ENCODE measurements around the gene TRIM38.
"Not testable (repeated sequence)": the region's sequence is repeated elsewhere in the genome, so short reads cannot be mapped to it uniquely, and the experiment has no call there.

The TRIM38 gene

DNA sequence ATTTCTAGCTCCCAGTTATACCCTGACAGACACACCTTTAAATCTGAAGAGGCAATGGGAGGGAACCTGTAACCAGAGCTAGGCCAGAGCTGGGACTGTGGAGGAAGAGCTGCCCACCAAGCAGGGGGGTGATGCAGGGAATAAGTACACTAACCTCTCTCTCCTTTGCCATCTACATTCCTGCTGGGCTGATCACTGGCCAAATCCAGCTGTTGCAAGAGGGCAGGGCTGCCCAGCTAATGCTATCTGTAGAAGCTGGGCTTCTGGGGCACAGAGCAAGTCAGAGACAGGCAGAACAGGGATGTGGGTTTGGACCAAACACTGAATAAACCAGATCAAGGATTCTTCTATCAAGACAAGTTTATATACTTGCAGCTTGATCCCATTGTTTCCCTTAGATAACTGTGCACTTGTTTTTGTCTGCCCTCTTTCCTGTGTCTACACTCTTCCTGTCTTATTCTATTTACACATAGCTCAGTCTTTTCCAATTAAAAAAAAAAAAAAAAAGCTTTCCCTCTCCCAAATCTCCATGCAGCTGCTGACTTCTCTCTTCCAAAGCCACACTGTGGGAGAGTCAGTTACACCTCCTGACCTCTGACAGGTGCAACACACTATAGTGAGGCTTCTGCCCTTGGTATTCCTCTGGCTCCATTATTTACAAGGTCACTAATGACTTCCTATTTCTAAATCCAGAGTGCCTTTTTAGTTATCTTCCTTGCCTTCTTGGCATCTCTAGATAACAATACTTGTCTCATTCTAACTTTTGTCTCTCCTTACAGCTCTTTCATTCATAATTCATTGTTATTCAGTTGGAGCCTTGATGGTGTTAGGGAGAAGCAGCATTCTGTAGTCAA is 43.7 kb downstream of the TRIM38 start:
- DNase-seq (ENCODE audit: low read depth): no peak

DNA sequence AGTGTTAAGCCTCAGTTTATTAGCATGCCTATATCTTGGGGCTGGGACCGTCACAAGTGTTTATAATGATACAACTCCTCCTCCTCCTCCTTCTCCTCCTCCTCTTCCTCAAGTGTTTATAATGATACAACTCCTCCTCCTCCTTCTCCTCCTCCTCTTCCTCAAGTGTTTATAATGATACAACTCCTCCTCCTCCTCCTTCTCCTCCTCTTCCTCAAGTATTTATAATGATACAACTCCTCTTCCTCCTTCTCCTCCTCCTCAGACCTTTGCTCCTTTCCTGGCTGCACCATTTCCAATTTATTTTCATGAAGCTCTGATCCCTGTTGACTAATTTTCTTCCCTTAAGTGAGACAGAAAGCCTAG is 44.3 kb downstream of the TRIM38 start:
- not testable (repeated sequence) for DNase-seq (ENCODE audit: low read depth)

DNA sequence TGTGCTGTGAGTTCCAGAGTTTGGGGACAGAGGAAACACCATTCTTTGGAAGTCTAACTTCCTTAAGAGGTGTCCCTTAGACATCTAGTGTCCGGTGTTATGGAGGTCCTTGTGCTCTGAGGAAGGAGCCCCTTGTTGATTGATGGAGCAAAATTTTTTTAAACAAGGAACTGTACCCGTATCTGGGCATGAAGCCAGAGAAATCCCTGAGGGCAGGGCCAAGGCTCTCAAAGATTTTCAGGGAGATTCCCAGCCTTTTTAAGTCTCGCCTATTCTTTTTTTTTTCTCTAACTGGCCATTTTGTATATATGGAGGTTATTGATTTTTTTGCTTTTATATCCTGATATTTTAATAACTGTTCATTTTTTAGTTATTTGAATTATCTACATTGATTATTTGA is 45.9 kb downstream of the TRIM38 start:
- no peak for DNase-seq (ENCODE audit: low read depth)

DNA sequence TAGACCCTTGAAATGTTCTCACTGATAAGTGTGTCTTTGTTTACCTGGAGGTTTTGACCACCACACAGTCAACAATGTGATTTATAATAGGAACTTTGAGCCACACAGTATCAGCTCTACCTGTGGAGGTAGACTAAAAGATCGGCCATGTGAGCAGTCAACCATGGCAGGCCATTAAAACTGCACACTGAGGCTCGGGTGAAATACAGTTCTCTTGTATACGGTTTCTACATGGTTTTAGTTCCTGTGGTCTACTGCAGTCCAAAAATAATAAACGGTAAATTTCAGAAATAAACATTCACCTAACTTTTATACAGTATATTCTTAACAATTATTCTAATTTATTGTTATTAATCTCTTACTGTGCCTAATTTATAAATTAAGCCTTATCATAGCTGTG is 47.2 kb downstream of the TRIM38 start:
- DNase-seq (ENCODE audit: low read depth): no peak

DNA sequence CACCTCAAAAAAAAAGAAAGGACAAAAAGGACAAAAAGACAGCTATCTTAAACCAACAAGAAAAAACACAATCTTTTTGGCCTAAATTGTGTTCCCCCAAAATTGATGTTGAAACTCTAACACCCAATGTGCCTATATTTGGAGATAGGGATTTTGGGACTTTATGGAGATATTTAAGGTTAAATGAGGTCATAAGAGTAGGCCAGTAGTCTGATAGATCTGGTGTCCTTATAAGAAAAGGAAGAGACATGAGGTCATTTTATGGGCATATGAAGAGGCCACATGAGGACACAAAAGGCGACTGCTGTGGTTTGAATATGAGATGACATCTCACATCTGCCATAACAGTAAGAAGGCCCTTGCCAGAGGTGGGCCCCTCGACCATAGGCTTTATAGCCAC is 49.5 kb downstream of the TRIM38 start:
- no peak for DNase-seq (ENCODE audit: low read depth)

DNA sequence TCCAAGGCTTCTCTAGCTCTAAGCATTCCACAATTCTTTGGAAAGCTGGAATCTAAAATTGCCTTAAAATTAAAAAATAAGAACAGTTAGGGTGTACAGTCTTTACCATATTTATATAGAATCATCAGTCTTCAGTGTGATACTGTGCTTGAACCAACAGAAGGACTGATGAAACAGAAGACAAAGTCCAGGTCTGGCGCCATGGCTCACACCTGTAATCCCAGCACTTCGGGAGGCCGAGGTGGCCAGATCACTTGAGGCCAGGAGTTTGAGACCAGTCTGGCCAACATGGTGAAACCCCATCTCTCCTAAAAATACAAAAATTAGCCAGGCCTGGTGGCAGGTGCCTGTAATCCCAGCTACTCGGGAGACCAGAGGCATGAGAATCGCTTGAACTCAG is 51.8 kb downstream of the TRIM38 start:
- not testable (repeated sequence) for DNase-seq (ENCODE audit: low read depth)

DNA sequence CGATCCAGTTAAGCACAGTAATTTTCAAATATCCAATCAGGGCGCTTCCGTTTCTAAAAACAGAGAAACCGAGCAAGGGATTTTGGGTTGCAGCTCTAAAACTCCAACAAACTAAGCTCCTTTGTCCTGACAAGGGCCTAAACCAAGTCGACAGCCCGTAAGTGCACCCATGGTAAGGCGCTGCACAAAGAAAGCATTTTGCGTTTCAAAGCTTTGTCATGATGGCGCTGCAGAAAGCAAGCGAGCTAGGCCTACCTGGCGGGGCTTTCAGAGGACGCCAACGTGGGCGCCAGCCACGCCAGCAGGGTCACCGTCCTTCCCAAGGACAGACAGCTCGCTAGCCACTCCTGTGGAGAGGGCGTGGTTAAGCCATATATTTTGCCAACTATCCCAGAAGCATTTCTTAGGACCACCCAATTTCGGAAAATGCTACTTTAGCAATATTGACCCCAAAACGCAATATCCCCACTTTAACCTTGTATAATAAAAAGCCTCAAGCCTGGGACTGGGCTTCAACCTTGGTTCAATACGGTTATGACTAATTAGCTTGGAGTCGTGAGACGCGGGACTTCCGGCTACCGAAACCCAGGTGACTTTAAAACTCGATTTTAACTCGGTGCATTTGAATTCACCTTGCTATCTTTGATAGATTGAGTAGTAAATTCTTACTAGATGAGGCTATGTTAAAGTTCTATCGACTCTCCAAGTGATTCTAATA is 53.8 kb downstream of the TRIM38 start:
- DNase-seq (ENCODE audit: low read depth): no peak

DNA sequence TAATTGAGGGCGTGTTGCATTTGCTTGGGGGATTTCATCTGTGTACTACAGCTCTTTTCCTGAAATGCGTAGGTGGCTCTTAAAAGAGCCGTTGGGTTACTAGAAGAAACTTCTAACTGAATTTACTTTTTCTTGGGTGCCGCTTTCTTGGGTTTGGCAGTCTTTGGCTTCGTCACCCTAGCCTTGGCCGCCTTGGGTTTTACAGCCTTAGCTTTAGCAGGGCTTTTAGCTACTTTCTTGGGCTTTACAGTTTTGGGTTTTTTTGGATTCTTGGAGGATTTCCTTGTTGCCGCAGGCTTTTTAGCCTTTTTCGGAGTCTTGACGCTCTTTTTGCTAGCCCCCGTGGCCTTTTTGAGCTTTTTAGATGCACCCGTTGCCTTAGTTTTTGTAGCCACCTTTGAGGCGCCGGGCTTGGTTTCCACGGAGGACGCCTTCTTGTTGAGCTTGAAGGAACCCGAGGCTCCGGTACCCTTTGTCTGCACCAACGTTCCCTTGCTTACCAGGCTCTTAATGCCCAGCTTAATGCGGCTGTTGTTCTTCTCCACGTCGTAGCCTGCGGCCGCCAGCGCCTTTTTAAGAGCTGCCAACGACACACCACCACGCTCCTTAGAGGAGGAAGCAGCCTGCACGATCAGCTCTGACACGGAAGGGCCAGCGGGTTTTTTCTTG is 54.5 kb downstream of the TRIM38 start:
- no peak for DNase-seq (ENCODE audit: low read depth)

DNA sequence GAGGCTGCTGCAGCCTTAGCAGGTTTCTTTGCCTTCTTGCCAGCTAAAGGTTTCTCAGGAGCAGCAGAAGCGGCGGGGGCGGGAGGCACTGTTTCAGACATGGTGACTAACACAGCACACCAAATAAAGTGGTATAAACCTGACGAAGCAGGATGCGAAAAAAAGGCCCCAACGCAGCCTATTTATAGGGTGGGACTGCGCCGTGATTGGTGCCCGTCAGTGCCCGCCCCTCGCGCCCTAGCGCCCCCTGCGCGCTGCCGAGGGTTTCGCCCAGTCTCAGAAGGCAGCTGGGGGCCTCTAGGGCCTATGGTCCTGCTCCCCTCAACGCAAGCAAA is 55.0 kb downstream of the TRIM38 start:
- peak; percentile 88 for DNase-seq (ENCODE audit: low read depth)

DNA sequence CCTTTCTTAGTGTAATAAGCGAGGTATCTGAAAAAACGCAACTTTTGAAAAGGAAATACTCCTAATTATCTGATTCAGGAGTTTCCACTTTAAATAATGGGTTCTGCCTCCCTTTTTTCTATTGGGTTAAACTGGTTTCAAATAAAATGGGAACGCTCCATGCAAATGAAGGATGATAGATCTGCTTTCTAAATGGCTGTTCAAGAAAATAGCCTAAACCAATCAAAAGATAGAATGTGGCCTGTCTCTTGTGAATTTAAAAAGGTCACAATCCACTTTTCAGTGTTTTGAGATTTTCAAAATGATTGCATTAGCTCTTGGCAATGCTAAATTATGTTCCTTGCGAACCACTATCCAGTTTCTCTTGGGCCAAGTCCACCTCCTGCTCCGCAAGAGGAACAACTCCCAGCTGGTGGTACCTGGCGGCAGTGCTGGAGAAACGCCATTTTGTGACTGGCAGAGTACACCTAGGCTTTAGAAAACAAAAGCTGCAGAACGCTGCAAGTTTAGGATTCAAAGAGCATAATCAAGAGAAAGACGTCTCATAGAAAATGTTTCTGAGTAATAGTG is 56.7 kb downstream of the TRIM38 start:
- no peak for DNase-seq (ENCODE audit: low read depth)

DNA sequence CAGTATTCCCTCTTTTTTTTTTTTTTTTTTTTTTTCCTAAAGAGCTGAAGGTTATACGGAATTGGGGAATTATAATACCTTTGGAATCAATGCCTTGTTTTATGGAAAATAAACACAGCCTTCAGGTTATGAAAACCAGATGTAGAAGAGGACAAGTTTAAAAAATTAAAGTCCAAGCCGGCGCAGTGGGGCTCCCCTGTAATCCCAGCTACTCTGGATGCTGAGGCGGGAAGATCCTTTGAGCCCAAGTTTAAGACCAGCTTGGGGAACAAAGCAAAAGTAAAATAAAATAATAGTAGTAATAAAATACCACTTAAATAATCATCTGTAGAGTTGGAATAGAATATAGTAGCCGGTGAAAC is 57.3 kb downstream of the TRIM38 start:
- no peak for DNase-seq (ENCODE audit: low read depth)

DNA sequence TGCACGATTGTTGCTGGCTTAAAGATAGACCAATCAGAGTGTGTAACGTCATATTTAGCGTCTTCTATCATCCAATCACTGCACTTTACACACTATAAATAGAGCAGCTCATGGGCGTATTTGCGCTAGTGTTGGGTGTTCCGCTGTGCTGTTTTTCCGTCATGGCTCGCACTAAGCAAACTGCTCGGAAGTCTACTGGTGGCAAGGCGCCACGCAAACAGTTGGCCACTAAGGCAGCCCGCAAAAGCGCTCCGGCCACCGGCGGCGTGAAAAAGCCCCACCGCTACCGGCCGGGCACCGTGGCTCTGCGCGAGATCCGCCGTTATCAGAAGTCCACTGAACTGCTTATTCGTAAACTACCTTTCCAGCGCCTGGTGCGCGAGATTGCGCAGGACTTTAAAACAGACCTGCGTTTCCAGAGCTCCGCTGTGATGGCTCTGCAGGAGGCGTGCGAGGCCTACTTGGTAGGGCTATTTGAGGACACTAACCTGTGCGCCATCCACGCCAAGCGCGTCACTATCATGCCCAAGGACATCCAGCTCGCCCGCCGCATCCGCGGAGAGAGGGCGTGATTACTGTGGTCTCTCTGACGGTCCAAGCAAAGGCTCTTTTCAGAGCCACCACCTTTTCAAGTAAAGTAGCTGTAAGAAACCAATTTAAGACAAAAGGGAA is 57.9 kb downstream of the TRIM38 start:
- DNase-seq (ENCODE audit: low read depth): peak; percentile 91

DNA sequence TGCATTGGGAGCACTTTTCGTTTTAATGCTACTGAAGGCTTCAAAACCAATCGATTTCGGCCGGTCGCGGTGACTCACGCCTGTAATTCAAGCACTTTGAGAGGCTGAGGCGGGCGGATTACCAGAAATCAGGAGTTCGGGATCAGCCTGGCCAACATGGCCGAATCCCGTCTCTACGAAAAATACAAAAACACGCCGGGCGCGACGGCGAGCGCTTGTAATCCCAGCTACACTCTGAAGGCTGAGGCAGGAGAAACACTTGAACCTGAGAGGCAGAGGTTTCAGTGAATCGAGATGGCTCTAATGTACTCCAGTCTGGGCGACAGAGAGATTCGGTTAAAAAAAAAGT is 58.4 kb downstream of the TRIM38 start:
- DNase-seq (ENCODE audit: low read depth): no peak

DNA sequence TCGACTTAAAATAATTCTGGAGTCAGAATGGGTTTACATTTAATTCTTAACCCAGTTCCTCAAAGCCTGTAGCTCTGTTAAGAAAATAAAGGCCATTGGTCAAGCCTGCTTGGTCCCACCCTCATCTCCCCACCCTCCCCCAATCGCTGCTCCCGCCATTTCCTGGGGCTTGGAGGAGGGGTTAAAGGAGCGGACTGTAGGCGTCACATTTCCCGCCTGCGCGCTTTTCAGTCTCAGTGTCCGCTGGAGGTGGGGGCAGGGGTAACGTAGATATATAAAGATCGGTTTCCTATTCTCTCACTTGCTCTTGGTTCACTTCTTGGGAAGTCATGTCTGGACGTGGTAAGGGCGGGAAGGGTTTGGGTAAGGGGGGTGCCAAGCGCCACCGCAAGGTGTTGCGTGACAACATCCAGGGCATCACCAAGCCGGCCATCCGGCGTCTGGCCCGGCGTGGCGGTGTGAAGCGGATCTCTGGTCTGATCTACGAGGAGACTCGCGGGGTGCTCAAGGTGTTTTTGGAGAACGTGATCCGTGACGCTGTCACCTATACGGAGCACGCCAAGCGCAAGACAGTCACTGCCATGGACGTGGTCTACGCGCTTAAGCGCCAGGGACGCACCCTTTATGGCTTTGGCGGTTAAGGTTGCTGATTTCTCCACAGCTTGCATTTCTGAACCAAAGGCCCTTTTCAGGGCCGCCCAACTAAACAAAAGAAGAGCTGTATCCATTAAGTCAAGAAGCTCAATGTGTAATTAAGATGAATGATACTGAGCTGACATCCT is 58.9 kb downstream of the TRIM38 start:
- DNase-seq (ENCODE audit: low read depth): peak; percentile 92

DNA sequence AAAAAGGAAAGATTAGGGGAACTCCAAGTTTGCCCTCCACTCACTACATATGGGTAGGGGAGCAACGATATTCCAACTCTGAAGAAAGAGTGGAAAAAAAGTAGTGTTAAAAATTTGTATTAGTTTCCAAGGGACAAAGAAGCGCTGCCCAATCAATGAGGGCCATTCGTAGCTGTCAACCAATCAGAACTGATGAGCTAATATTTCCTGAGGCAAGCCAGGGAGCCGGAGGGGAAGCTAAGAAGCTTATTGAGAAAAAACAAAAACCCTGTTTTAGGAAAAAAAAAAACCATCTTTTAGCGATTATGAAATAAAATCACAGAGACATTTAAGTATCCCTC is 59.5 kb downstream of the TRIM38 start:
- DNase-seq (ENCODE audit: low read depth): peak; percentile 78

DNA sequence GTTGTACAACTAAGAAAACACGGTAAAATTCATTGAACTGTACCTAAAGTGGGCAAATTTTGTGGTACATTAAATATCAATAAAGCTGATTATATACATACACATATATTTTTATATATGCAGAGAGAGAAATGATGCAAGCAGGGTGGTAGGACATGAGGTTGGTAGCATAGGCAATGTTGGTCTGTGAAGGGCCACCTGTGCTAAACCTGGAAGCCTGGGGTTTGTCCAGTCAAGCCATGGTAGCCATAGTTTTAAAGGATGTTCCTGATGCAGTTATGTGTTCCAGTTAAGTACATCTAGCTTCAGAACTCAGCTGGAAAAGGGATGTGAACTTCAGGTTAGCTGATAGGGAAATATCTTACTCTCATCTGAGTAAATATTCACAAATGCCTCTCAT is 60.1 kb downstream of the TRIM38 start:
- no peak for DNase-seq (ENCODE audit: low read depth)

DNA sequence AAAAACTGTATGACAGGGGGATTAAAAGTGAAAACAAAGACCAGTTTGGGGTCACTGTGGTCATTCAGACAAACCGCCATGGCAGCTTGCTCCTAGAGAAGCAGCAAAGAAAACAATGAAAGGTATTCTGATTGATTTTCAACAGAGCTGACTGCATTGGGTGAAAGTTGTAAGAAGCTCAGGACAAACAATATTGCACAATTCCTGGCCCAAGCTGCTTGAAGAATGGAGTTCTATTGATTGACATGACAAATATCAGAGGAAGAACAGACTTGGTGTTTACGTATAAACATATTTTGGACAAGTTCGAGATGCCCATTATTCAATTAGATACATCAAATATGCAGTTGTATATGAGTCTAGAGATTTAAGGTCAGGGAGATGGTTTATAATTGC is 62.0 kb downstream of the TRIM38 start:
- DNase-seq (ENCODE audit: low read depth): no peak

DNA sequence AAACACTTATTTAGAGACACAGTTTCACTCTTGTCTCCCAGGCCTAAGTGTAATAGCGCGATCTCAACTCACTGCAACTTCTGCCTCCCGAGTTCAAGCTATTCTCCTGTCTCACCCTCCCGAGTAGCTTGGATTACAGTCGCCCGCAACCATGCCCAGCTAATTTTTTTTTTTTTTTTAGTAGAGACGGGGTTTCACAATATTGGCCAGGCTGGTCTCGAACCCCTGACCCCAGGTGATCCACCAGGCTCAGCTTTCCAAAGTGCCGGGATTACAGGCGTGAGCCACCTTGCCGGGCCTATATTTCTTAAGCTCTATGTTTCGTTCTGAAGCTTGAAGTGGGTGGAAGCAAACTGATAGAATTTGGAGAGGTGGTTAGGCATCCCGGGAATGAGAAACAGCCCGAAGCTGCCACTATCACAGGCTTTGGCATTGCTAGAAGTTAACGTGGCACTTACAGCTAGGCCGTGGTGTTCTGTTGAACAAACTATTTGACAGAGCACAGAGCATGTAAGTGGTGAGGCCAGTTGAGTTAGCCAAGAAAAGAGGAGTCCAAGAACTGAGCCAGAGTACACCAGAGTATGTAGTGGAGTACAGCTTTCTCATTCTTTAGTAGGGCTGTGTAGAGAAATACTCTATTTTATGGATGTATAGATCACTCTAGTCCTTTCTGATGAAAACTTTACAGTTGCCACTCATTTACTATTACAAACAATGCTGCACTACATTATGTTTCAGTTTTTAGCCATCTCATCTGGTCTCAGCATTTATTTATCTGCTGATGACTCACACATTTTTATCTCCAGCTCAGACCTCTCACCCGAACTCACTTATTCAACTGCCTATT is 62.7 kb downstream of the TRIM38 start:
- DNase-seq (ENCODE audit: low read depth): peak; percentile 92

DNA sequence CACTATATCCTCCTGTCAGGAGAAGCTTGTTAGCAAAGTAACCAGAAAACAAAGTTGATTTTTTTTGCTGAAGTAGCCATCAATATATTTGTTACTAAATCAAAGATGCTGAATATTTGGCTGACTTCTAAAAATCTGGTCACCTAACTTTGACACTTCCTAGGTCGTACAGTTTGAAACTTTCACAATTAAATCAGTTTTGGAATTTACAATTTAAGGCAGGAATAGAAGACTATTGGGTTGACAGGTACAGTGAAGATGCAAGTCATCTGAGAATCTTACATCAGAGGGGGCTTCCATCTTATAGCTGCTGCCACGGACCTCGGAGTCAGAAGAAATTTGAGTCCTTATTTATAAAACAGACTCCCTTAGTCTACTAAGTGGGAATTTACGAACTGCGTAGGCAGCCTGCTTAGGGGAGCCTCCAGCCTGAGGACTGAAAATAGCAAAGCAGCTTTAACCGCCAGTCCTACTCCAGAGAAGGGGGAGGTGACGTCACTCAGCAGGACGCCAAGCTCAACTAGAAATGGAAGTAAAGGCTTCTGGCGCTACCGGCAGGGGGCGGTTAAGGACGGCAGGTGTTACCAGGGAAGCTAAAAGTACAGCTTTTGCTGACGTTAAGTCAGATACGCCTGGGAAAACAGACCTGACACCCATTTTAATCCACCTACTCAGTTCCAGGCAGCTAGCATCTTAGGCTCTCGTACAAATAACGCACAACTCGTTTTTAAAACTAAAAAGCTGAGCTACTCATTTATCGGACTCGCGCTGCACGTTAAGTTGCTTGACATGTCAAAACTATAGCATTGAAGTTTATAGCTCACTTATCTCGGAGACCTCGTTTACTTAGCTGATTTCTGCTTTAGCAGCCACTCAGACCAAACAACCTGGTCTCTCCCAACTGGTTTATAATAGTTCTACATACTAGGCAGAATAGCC is 63.6 kb downstream of the TRIM38 start:
- DNase-seq (ENCODE audit: low read depth): peak; percentile 96

Measured in amniotic epithelial cell (primary cell).